GM10266 (cell line): ENCODE measurements around the gene LRRC40.
"Not testable (repeated sequence)": the region's sequence is repeated elsewhere in the genome, so short reads cannot be mapped to it uniquely, and the experiment has no call there.

Experiments used
- DNase-seq: peaks from one replicate; pipeline ENCODE4 v3.0.0; 2012; ENCODE audit errors: extremely low spot score
- TF ChIP-seq, protein P1 (sequence below): IDR thresholded peaks from 2 replicates; pipeline ENCODE4 v1.5.1; 2012; ENCODE audit warnings: mild to moderate bottlenecking, low read depth; ENCODE audit not compliant: control insufficient read depth, insufficient read depth; ENCODE audit errors: missing control alignments

LRRC40 gene

DNA sequence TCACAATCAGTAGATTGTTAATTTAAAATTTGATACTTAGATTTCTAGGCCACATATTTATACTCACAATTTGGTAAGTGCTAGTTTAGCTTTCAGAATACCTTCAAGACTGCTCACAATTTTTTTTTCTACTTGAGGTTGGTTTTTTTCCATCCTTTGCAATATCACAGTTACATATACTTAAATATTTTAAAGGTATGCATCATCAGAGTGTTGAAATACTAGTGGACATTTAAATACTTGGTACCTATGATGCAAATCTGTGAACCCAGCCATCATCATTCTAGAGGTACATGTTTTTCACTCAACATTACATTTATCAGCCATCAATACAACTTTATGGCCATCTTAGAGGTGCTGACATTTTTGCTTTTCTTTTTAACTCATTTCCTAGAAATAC, 6.2 kb upstream of the LRRC40 start:
- TF ChIP-seq, protein P1, sequence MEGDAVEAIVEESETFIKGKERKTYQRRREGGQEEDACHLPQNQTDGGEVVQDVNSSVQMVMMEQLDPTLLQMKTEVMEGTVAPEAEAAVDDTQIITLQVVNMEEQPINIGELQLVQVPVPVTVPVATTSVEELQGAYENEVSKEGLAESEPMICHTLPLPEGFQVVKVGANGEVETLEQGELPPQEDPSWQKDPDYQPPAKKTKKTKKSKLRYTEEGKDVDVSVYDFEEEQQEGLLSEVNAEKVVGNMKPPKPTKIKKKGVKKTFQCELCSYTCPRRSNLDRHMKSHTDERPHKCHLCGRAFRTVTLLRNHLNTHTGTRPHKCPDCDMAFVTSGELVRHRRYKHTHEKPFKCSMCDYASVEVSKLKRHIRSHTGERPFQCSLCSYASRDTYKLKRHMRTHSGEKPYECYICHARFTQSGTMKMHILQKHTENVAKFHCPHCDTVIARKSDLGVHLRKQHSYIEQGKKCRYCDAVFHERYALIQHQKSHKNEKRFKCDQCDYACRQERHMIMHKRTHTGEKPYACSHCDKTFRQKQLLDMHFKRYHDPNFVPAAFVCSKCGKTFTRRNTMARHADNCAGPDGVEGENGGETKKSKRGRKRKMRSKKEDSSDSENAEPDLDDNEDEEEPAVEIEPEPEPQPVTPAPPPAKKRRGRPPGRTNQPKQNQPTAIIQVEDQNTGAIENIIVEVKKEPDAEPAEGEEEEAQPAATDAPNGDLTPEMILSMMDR: no peak
- no peak for DNase-seq

DNA sequence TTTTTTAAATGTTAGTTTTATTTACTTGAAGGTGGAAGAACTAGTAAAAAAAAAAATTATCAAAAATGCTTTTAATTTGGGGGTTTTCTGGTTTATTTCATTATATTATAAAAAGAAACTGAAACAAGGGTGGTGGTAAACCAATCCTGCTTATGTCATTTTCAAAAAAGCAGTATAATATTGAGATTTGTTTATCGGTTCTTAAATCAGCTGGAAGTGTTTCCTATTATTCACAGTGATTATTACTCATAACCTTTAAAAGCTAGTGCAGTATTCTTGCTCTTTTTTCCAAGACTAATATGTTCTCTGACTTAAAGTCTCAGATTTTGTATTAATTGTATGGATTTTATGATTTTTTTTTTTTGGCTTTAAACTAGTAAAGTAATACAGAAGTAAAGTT, 5.4 kb upstream of the LRRC40 start:
- TF ChIP-seq, protein P1: no peak

DNA sequence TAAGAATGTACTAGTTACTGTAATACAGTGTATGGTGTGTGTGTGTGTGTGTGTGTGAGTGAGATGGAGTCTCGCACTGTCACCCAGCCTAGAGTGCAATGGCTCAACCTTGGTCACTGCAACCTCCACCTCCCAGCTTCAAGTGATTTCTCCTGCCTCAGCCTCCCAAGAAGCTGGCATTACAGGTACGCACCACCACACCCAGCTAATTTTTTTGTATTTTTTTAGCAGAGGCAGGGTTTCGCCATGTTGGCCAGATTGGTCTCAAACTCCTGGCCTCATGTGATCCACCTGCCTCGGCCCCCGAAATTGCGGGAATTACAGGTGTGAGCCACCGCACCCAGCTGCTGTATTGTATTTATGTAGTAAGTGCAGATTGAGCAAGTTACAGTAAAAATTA, 2.9 kb upstream of the LRRC40 start:
- TF ChIP-seq, protein P1: no peak

More for the DNA sequence above, 5.4 kb upstream of the LRRC40 start:
- DNase-seq: no peak

DNA sequence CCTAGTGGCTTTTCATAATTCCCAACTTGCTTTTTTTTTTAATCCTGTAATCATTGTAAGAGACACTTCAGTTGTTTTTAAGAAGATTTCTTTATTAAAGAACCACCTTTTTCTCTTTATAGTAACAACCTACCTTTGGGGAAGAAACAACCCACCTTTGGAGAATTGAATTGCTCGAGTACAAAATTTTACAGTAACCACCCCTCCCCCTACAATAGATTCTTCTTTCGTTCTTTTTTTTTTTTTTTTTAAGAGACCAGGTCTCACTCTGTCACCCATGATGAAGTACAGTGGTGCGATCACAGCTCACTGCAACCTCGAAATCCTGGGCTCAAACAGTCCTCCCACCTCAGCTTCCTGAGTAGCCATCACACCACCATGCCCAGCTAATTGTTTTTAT, 2.1 kb upstream of the LRRC40 start:
- TF ChIP-seq, protein P1: no peak
- DNase-seq: no peak

More for the DNA sequence above, 2.9 kb upstream of the LRRC40 start:
- no peak for DNase-seq

DNA sequence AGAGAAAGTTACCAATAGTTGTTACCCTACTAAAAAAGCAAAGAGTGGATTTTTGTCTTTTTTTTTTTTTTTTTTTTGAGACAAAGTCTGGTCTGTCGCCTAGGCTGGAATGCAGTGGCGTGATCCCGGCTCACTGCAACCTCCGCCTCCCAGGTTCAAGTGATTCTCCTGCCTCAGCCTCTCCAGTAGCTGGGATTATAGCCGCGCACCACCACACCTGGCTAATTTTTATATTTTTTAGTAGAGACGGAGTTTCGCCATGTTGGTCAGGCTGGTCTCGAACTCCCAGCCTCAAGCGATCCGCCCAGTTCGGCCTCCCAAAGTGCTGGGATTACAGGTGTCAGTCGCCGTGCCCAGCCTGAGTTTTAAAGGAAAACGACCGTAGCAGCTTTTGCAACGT, 1.5 kb upstream of the LRRC40 start:
- not testable (repeated sequence) for DNase-seq

DNA sequence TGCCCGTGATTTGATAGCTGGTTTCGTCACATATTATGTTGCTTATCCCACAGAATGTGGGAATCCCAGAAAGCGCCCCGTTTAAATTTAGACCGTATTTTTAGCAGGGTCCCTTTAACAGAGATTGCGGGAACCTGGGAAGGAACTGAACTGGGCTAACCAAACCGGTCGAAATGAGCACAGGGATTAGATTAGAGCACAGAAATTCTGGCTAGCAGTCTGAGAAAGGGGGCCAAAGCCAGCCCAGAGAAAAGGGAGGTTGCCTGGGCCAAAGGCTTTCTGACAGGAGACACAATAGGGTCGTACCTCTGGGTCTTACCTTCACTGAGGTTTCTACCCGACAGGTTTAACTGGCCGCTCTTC, 327 bp downstream of the LRRC40 start:
- DNase-seq: no peak
- TF ChIP-seq, protein P1: no peak

DNA sequence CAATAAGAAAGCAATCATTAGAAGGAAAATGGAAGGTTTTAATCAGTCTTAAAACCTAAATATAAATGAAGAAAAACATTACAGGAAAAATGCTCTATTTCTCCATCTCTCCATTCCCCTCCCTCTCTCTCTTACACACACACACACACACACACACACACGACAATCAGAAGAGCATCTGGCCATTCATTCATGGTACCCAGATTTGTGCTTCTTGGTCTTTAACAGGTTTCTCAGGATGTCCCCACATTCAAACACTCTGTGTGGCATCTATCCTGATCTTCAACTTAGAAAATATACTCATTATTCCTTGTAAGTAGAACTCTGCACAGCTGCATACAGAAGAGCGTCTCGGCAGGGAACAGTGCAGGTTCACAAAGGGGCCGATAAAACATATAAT, 779 bp downstream of the LRRC40 start:
- TF ChIP-seq, protein P1: no peak
- no peak for DNase-seq

DNA sequence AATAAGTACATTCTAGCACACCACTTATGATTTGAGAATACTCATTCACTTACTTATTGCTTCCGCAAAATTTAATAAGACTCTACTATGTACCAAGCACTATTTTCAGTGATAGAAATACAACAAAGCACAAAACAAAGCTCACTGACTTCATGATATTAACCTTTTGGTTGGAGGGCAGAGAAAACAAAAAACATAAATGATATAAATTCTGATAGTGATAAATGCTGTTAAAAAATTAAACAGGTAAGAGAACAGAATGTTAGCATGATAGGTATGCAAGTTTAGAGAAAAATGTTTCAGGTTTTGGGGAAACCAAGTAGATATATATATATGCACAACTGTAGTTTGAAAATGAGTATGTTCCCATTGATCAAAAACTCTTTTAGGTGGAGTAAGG, 1.2 kb downstream of the LRRC40 start:
- TF ChIP-seq, protein P1: no peak
- DNase-seq: no peak
